Cardiac fibroblast (primary cell): ENCODE measurements around the gene ADAMTS17.
A peak's percentile ranks its signal among the peaks of the same experiment; 100 is the strongest.

Experiments
- DNase-seq, 2 donors: peaks; one replicate each; pipeline versions ENCODE4 v3.0.0 to v3.0.0-alpha.2; 2010; ENCODE audit warnings: low read depth in 2 of 2
- H3K4me3 ChIP-seq, 2 donors: replicated peaks in 1 of 2; 1 replicate in 1 of 2; 2 replicates in 1 of 2; pipeline ENCODE4 v1.5.1; 2011; ENCODE audit warnings: low read depth in 2 of 2, low read length in 2 of 2, mild to moderate bottlenecking in 2 of 2, moderate library complexity in 1 of 2
- TF ChIP-seq, protein P1 (sequence below): IDR thresholded peaks from one replicate; pipeline ENCODE4 v1.5.1; 2011; ENCODE audit warnings: low read depth, mild to moderate bottlenecking, low read length, inconsistent platforms

Gene ADAMTS17

GRCh38 chr15:100152463-100152862 lies 189.3 kb downstream of the ADAMTS17 start:
- no peak for DNase-seq
- TF ChIP-seq, protein P1, sequence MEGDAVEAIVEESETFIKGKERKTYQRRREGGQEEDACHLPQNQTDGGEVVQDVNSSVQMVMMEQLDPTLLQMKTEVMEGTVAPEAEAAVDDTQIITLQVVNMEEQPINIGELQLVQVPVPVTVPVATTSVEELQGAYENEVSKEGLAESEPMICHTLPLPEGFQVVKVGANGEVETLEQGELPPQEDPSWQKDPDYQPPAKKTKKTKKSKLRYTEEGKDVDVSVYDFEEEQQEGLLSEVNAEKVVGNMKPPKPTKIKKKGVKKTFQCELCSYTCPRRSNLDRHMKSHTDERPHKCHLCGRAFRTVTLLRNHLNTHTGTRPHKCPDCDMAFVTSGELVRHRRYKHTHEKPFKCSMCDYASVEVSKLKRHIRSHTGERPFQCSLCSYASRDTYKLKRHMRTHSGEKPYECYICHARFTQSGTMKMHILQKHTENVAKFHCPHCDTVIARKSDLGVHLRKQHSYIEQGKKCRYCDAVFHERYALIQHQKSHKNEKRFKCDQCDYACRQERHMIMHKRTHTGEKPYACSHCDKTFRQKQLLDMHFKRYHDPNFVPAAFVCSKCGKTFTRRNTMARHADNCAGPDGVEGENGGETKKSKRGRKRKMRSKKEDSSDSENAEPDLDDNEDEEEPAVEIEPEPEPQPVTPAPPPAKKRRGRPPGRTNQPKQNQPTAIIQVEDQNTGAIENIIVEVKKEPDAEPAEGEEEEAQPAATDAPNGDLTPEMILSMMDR, result no peak
- no peak overlapping the region for H3K4me3 ChIP-seq

DNA sequence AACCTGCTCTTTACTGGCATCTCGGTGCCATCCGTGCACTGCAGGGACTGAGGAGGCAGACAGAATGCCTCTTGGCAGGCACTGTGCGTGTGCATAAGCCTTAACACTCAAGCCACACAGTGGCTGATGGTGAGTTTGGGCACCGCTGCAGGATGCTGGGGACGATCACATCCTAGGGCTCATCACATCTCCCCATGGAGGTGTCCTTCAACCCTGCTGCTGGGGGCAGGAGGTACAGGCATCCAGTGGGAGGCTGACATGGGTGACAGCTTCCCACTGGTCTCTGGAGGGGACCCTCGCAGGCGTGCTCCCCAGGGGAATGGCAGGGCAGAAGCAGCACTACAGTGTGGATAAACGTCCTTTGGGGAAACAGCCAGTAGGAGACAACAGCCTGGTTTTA lies 190.9 kb downstream of the ADAMTS17 start:
- TF ChIP-seq, protein P1, result no peak
- H3K4me3 ChIP-seq, result no peak overlapping the region
- no peak for DNase-seq

- peak; percentile 19 to 26 for DNase-seq
- TF ChIP-seq, protein P1, result no peak
- H3K4me3 ChIP-seq, result no peak overlapping the region
These were observed 193.9 kb downstream of the ADAMTS17 start for GRCh38 chr15:100147828-100148227.

DNA sequence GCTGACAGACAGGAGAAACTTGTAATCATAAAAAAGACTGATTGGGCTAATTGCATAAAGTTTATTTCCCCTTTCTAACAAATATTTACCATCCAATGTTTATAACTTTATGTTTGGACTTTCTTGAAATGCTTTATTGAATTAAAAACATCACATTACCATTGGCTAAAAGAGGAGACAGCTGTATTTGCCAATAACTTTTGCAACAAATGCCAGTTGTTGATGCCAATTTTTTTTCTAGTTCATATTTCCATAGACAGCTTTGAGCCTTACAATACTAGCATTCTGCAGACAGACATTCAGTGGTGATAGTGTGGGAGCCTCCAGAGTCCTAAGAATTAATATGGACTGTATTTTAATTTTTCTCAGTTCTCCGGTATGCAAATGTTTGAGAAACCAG lies 198.4 kb downstream of the ADAMTS17 start:
- TF ChIP-seq, protein P1, result no peak
- peak in 1 of 2 donors; percentile 8 for DNase-seq
- H3K4me3 ChIP-seq, result no peak overlapping the region

DNA sequence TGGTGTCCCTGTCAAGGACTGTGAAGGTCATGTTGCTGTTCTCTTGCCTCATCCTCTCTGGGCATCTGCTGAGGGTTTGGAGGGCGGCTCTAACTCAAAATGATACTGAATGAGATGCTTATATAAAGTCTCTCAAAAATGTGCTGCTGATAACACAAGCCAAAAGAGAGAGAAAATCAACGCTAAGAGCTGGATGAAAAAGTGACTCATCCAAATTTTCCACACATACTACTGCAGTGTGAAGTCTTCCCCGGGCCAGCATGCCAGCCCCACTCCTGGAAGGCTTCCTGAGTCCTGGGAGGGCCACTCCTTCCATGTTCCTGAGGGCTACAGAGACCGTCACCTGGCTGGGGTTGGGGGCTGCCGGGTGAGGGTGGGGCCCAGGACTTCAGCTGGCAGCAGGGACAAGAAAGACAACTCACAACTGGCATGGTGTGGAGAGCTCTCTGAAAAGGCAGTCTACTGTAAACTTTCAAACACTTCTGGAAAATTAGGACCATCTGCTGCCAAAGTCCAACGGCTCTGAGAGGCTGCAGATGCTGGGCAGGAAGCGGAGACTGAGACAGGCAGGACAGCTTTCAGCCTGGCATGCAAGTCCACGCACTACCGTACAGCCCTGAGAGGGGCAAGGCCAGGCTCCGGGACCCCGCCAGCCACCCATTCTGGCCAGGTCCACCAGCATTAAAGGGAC lies 200.3 kb downstream of the ADAMTS17 start:
- no peak overlapping the region for H3K4me3 ChIP-seq
- TF ChIP-seq, protein P1, result no peak
- DNase-seq, result peak in 1 of 2 donors; percentile 35

DNA sequence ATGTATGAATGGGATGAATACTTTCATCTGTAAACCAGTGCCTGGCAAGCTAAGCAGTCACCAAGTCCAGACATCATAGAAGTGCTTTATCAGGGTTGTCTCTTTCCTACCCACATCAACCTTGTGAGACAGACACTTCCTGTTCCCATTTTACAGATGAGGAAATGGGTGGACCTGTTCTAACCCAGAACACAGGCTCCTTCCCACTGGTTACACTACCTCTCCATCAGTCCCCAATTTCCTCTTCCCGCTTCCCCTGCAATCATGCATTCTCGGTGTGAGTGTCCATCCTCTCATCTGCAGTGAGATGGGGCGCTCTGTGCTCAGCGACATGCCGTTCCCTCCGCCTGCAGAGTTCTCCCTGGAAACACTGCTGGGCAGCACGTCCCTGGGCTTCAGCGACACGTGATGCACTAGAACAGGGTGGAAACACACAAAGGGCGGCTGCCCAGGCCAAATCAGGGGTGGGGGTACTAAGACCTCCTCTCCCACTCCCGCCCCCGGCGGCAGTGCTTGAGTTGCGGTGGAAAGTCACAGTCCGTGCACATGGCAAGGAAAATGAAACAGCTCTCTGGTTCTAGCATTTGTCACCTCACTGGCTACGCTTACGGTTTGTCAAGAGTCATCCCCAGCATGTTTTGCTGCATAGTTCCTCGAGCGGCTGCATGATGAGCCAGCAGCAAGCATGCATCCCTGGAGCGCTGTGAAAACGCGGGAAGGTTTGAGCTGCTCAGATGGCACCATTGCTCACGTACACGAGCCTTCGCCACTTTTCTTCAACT lies 201.1 kb downstream of the ADAMTS17 start:
- DNase-seq, result no peak
- TF ChIP-seq, protein P1, result no peak
- H3K4me3 ChIP-seq, result no peak overlapping the region
